Activated CD4-positive, alpha-beta T cell treated with anti-CD3 and anti-CD28 coated beads for 4 hours (primary cell): ENCODE results near the gene RBCK1.
A peak's percentile ranks its signal among the peaks of the same experiment; 100 is the strongest.
"Not testable (repeated sequence)": the region's sequence is repeated elsewhere in the genome, so short reads cannot be mapped to it uniquely, and the experiment has no call there.

Source experiments
- DNase-seq, 2 donors: peaks; one replicate each; pipeline ENCODE4 v3.0.0-alpha.2; 2020

RBCK1 gene

DNA sequence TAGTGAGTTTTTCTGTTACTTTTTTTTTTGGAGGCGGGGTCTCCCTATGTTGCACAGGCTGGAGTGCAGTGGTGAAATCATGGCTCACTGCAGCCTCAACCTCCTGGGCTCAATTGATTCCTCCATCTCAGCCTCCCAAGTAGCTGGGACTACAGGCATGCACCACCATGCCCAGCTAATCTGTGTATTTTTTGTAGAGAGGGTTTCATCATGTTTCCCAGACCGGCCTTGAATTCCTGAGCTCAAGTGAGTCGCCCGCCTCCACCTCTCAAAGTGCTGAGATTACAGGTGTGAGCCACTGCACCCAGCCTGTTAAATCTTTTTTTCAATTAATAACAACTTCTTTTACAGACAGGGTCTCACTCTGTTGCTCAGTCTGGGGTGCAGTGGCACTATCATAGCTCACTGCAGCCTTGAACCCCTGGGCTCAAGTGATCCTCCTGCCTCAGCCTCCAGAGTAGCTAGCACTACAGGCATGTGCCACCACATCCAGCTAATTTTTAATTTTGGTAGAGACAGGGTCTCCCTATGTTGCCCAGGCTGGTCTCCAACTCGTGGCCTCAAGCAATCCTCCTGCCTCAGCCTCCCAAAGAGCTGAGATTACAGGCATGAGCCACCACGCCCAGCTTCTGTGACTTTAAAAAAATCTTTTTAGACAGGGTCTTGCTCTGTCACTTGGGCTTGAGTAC lies 68.6 kb downstream of the RBCK1 start:
- not testable (repeated sequence) for DNase-seq

DNA sequence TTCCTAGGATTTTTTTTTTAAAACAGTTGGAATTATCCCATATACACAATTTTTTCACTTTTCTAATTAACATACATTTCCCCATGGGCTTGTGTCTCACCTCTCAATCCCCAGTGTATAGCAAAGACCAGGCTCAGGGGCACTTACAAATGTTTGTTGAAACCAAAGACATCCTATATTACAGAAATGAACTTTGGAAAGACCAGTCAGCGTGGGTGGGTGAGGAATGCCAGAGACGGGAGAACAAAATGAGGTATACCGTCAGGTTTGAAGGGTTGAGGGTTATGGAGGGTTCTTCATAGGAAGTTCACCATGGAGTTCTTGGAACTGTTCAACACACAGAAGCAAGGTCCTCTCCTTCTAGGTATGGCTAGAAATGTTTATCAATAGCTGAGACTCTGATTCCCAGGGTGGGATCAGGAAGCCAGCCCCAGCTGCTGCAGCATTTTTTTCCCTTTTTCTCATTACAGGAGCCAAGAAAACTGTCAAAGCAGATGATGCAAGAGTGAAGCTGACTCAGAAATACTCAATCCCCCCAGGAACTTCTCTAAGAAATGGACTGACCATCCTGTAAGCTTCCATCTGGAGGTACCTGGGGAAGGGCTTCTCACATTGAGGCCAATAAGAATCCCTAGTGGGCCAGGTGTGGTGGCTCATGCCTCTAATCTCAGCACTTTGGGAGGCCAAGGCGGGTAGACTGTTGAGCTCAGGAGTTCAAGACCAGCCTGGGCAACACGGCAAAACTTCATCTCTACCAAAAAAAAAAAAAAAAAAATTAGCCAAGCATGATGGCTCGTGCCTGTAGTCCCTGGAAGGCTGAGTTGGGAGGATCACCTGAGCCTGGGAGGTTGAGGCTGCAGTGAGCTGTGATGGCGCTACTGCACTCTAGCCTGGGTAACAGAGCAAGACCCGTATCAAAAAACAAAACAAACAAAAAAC lies 70.2 kb downstream of the RBCK1 start:
- DNase-seq: no peak

DNA sequence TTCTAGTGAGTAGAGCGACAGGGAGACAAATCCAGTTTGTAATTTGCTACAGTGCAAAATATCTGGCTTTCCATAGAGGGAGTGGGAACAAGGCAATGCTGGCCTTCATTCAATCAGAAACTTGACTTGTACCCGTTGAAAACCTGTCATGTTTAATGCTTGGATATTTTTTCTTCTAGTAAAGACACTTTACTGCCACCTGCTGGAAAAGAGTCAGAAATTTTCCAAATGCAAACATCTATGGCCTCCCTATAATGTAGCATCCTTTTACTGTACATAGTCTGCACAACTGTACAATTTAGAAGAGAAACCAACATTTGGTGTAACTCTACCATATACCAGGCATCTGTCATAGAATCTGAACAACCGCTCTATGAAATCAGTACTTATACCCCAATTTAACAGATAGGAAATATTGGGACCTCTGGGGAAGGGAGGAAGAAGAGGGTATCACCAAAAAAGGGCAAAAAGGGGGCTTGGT lies 70.9 kb downstream of the RBCK1 start:
- peak; percentile 24 to 52 for DNase-seq

DNA sequence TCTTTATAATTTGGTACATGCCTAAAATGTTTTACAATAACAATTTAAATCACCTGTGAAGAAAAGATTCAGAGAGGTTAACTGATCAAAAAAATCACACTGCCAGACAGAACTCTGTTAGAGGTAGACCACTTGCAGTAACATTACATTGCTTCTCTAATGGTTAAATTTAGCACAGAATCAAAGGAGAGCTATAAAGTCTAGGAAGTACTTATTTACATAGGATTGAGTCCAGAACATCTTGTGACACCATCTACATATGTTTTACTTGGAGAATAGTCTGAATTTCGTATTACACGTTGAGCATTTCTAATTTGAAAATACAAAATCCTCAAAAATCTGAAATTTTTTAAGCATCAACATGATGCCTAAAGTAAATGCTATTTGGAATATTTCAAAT lies 71.4 kb downstream of the RBCK1 start:
- no peak for DNase-seq

DNA sequence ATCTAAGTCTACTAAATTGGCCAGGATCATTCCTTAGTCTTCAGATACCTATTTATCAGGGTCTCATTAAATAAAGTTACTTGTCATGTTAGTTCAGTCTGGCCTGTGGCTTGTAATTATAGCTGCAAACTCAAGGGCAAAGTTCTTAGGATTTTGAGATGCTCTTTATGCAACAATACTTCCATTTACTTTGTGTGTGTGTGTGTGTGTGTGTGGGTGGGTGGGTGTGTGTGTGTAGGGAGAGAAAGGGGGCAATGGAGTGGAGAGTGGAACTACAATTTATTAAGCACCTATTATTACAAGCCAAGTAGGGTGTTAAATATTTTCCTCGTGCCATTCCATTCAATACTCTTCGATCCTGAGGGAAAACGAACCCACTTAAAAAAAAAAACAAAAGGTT lies 71.9 kb downstream of the RBCK1 start:
- no peak for DNase-seq

DNA sequence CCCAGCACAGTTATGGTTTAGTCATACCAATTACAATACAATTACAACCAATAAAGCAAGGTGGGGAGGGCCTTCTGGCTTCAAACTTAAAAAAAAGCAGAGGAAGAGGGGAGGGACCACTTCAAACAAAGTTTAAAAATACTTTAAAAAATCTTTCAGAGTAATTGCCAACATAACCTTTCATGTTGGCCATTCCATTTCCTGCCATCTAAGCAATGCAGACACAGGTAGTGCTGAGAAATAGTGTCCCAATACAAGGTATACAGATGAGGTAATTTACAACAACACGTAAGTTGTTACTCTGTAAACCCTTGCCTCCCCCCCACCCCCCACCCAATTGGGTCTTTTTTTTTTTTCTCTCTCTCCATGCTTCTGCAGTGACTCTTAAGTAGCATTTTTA lies 73.1 kb downstream of the RBCK1 start:
- no peak for DNase-seq
